ENCODE data around the gene AP2A2. TPM values are rescaled to one million over a fixed set of nuclear protein-coding genes. Genes with fewer than 3 reads are reported as not detected.

Gene AP2A2
- total and polyA plus RNA-seq, 2 of the 4 experiments (the other 2 are of a cell fraction): 19.9 to 49.0 TPM

DNA sequence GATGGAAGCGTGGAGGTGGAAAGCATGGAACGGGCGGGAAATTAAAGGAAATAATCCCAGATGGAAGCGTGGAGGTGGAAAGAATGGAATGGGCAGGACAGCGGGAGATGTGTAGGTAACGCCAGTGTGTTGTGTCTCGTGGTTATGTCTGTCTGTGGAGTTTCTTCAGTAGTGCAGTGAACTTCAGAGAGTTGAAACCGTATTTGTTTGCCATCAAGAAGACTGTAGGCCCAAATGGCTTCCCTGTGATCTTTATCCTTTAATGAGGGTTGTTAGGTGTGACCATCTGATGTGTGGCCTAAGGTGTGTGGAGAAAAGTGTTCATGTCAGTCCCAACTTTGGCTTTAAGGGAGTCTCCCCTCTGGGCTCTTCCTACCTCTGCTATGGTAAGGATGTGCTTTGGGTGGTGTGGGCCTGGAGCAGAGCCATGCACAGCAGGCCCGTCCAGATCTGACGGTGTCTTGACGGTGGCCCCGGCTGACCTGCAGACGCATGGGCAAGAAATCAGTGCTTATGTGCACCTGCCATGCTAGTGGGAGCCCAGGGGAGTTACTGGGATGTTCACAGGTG is 39.6 kb downstream of the AP2A2 start:
- WGBS, 2 experiments (ENCODE audit: extremely low coverage in 2 of 2, insufficient read length in 1 of 2): 87% methylated on average over 9 of the region's 13 CpGs; no CpG with 5 or more reads in 1 of the 2 experiments
- Histone ChIP-seq H3K79me1 (ENCODE audit: low read depth in 1 of 2, low read length in 2 of 2) (peaks cover 20 to 63% of the 10 kb centered on the region in 2 experiments), H2AFZ (replicated peaks; ENCODE audit: low read length, poor library complexity) (no peak overlapping the region), H3K9me3 (ENCODE audit: control insufficient read depth, insufficient read depth, low read length) (no peaks in the 10 kb centered on the region), H2BK5ac (ENCODE audit: low read depth, low read length, poor library complexity, severe bottlenecking) (no peak overlapping the region), H3K36me3 (ENCODE audit: control insufficient read depth, insufficient read depth, low read length) (peaks cover 26% of the 10 kb centered on the region), H3K18ac (ENCODE audit: low read depth, low read length) (no peak overlapping the region), H3K27me3 (ENCODE audit: control insufficient read depth, insufficient read depth, low read length) (no peaks in the 10 kb centered on the region), H3K27ac (ENCODE audit: insufficient read depth, low read length) (no peak overlapping the region), H4K5ac (ENCODE audit: low read depth, low read length) (no peak overlapping the region), H2AK5ac (ENCODE audit: low read depth, low read length) (no peak overlapping the region), H2BK20ac (ENCODE audit: low read depth, low read length) (no peak overlapping the region), H4K20me1 (ENCODE audit: insufficient read depth, low read length) (peaks cover 31% of the 10 kb centered on the region), H2AK9ac (replicated peaks; ENCODE audit: low read depth, low read length, poor library complexity) (no peak overlapping the region), H3K9ac (ENCODE audit: low read depth, low read length) (no peak overlapping the region), H3K23ac (ENCODE audit: low read depth, low read length) (no peak overlapping the region), H3K56ac (ENCODE audit: extremely low read depth, insufficient read depth, low read length) (no peak overlapping the region), H3K4ac (ENCODE audit: low read depth, low read length) (no peak overlapping the region), H3K4me1 (ENCODE audit: control insufficient read depth, insufficient read depth, low read length) (peaks cover 5% of the 10 kb centered on the region), H4K91ac (ENCODE audit: insufficient read depth, low read depth, low read length) (no peak overlapping the region), H3K4me3 (ENCODE audit: insufficient read depth, low read depth, low read length) (no peak overlapping the region), H2BK120ac (ENCODE audit: low read depth, low read length) (no peak overlapping the region), H4K8ac (ENCODE audit: low read depth in 2 of 2, low read length in 2 of 2) (no peak overlapping the region), H2BK15ac (ENCODE audit: low read depth, low read length) (no peak overlapping the region), H3K14ac (replicated peaks; ENCODE audit: low read depth, low read length) (no peak overlapping the region), H3K4me2 (ENCODE audit: low read depth, low read length) (no peak overlapping the region), H3K9me1 (ENCODE audit: insufficient read depth, low read length) (peaks cover 6% of the 10 kb centered on the region; the same call in 1 of the 2 replicates)
- intact Hi-C loops (cut with micrococcal nuclease) (loop anchor here (5.0 kb wide), 1 partner anchor 33 kb away; no protein-coding TSS in a partner anchor), dilution Hi-C loops (cut with HindIII; ENCODE audit: low sequenced_read_pairs, unreplicated experiment) (no loop called here), in situ Hi-C loops (cut with MboI; ENCODE audit: low sequenced_read_pairs) (no loop called here)
- CTCF ChIA-PET: no interaction called here
- POLR2A ChIA-PET (ENCODE audit: unreplicated experiment): no interaction called here
- ATAC-seq (ENCODE audit: low read depth) (no peak), DNase-seq (no peak)
- BruUV-seq (replicated peaks): no TSS peak
- no peak for TF ChIP-seq SMC3 (IDR thresholded peaks at IDR 0.05; ENCODE audit: low read depth, low read length)
- no peak for TF ChIP-seq RFX5 (IDR thresholded peaks at IDR 0.05; ENCODE audit: low read depth, low read length)
- no peak for TF ChIP-seq NFE2L2 (IDR thresholded peaks at IDR 0.05; ENCODE audit: low read depth, low read length)
- no peak for TF ChIP-seq POLR2A (IDR thresholded peaks at IDR 0.05; ENCODE audit: low read depth, low read length)
- no peak for TF ChIP-seq RCOR1 (IDR thresholded peaks at IDR 0.05; ENCODE audit: insufficient replicate concordance, low read length)
- TF ChIP-seq BHLHE40 (IDR thresholded peaks at IDR 0.05; ENCODE audit: low read depth, low read length): no peak
- no peak for TF ChIP-seq MAZ (IDR thresholded peaks at IDR 0.05; ENCODE audit: borderline replicate concordance, low read depth, low read length)
- TF ChIP-seq ELK1 (IDR thresholded peaks at IDR 0.05; ENCODE audit: borderline replicate concordance, low read depth, low read length): no peak
- no peak for TF ChIP-seq CHD1 (IDR thresholded peaks at IDR 0.05; ENCODE audit: low read depth, low read length)
- no peak for TF ChIP-seq MAFK (IDR thresholded peaks at IDR 0.05; ENCODE audit: low read depth, low read length)
- no peak for TF ChIP-seq RAD21 (IDR thresholded peaks at IDR 0.05; ENCODE audit: low read length)
- TF ChIP-seq CEBPB (IDR thresholded peaks at IDR 0.05; ENCODE audit: low read depth, low read length): no peak
- no peak for TF ChIP-seq FOS (IDR thresholded peaks at IDR 0.05; ENCODE audit: low read depth, low read length)
- TF ChIP-seq MXI1 (IDR thresholded peaks at IDR 0.05; ENCODE audit: borderline replicate concordance, low read depth, low read length): no peak
- TF ChIP-seq, protein P1, sequence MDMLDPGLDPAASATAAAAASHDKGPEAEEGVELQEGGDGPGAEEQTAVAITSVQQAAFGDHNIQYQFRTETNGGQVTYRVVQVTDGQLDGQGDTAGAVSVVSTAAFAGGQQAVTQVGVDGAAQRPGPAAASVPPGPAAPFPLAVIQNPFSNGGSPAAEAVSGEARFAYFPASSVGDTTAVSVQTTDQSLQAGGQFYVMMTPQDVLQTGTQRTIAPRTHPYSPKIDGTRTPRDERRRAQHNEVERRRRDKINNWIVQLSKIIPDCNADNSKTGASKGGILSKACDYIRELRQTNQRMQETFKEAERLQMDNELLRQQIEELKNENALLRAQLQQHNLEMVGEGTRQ (IDR thresholded peaks at IDR 0.05; ENCODE audit: low read depth, low read length): no peak
- TF ChIP-seq, protein P2, sequence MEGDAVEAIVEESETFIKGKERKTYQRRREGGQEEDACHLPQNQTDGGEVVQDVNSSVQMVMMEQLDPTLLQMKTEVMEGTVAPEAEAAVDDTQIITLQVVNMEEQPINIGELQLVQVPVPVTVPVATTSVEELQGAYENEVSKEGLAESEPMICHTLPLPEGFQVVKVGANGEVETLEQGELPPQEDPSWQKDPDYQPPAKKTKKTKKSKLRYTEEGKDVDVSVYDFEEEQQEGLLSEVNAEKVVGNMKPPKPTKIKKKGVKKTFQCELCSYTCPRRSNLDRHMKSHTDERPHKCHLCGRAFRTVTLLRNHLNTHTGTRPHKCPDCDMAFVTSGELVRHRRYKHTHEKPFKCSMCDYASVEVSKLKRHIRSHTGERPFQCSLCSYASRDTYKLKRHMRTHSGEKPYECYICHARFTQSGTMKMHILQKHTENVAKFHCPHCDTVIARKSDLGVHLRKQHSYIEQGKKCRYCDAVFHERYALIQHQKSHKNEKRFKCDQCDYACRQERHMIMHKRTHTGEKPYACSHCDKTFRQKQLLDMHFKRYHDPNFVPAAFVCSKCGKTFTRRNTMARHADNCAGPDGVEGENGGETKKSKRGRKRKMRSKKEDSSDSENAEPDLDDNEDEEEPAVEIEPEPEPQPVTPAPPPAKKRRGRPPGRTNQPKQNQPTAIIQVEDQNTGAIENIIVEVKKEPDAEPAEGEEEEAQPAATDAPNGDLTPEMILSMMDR (conservative IDR thresholded peaks at IDR 0.05; ENCODE audit: low read depth, low read length): no peak

Measured in IMR-90 (cell line).